Measurements from ENCODE around the gene LCNL1.

DNA sequence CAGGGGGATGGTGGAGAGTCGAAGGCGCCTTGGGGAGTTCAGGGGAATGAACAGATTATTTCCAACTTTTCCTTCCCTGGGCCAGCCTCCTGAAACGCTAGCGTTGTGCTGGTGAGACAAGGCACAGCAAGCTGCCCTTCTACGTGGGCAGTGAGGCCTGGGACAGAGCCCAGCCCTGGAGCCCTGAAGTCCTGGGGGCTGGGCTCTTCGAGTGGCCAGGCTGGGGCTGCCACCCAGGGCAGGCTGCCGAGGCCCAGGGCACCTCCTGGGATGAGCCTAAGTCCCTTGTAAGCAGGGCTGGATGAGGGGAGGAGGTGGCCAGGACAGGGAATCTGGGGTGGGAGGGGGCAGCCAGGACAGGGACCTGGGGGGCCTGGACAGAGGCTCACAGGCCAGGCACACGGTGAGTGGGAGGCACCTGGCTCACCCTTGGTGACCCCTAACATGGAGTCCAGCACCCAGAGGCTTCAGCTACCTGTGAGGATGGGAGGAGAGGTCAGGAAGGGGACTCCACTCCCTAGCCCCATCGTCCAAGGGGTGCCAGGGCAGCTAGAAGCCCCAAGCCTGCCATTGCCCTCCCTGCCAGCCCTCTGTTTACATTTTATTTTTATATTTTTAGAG is 32.0 kb upstream of the LCNL1 start:
- TF ChIP-seq, protein P1, sequence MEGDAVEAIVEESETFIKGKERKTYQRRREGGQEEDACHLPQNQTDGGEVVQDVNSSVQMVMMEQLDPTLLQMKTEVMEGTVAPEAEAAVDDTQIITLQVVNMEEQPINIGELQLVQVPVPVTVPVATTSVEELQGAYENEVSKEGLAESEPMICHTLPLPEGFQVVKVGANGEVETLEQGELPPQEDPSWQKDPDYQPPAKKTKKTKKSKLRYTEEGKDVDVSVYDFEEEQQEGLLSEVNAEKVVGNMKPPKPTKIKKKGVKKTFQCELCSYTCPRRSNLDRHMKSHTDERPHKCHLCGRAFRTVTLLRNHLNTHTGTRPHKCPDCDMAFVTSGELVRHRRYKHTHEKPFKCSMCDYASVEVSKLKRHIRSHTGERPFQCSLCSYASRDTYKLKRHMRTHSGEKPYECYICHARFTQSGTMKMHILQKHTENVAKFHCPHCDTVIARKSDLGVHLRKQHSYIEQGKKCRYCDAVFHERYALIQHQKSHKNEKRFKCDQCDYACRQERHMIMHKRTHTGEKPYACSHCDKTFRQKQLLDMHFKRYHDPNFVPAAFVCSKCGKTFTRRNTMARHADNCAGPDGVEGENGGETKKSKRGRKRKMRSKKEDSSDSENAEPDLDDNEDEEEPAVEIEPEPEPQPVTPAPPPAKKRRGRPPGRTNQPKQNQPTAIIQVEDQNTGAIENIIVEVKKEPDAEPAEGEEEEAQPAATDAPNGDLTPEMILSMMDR (IDR thresholded peaks at IDR 0.05; ENCODE audit: poor library complexity) = no peak
- TF ChIP-seq EZH2phosphoT487 (IDR thresholded peaks at IDR 0.05; ENCODE audit: low read depth, severe bottlenecking, unreplicated experiment) (no peak), EZH2 (IDR thresholded peaks at IDR 0.05; ENCODE audit: borderline replicate concordance) (no peak)

Data from hepatocyte (in vitro differentiated cells).